Activated T-helper 9 cell treated with anti-CD3 and anti-CD28 coated beads, Interleukin-2, amount 50 U/mL, for 16 hours (primary cell): Measurements from ENCODE around the gene CRYZ.
A peak's percentile ranks its signal among the peaks of the same experiment; 100 is the strongest.
"Not testable (repeated sequence)": the region's sequence is repeated elsewhere in the genome, so short reads cannot be mapped to it uniquely, and the experiment has no call there.

Source experiments
- DNase-seq: peaks from one replicate; pipeline ENCODE4 v3.0.0-alpha.2; 2020; ENCODE audit warnings: low read depth

The CRYZ gene

GRCh38 chr1:74732960-74733603 lies at the start of gene CRYZ, which contains the start of gene TYW3:
CRYZ (minus strand) TSS chr1:74733050; CDS start chr1:74724821, 8,229 bp downstream.
TYW3 (plus strand) TSS chr1:74733152; CDS start chr1:74733245, 93 bp downstream.
- peak; percentile 73 for DNase-seq

GRCh38 chr1:74780594-74780993 lies 47.7 kb upstream of the CRYZ start:
- DNase-seq, result no peak

GRCh38 chr1:74779750-74780149 lies 46.9 kb upstream of the CRYZ start:
- no peak for DNase-seq

- DNase-seq, result no peak
Observed at GRCh38 chr1:74777525-74777924, 44.7 kb upstream of the CRYZ start.

- DNase-seq, result no peak
Observed at GRCh38 chr1:74775735-74776134, 42.9 kb upstream of the CRYZ start.

GRCh38 chr1:74773582-74773981 lies 40.7 kb upstream of the CRYZ start:
- DNase-seq, result no peak

GRCh38 chr1:74772945-74773344 lies 40.1 kb upstream of the CRYZ start:
- DNase-seq, result no peak

- no peak for DNase-seq
Observed at GRCh38 chr1:74771913-74772515, 39.2 kb upstream of the CRYZ start.

- DNase-seq, result no peak
Observed at GRCh38 chr1:74767490-74767889, 34.6 kb upstream of the CRYZ start.

GRCh38 chr1:74766579-74766978 lies 33.7 kb upstream of the CRYZ start:
- DNase-seq, result no peak

GRCh38 chr1:74763807-74764206 lies 31.0 kb upstream of the CRYZ start:
- DNase-seq, result no peak

GRCh38 chr1:74756650-74757049 lies 23.8 kb upstream of the CRYZ start:
- DNase-seq, result not testable (repeated sequence)

- DNase-seq, result no peak
Observed at GRCh38 chr1:74755475-74755874, 22.6 kb upstream of the CRYZ start.

- DNase-seq, result no peak
Observed at GRCh38 chr1:74753104-74753503, 20.3 kb upstream of the CRYZ start.

- no peak for DNase-seq
Observed at GRCh38 chr1:74748960-74749359, 16.1 kb upstream of the CRYZ start.

- not testable (repeated sequence) for DNase-seq
Observed at GRCh38 chr1:74745247-74745646, 12.4 kb upstream of the CRYZ start.

- not testable (repeated sequence) for DNase-seq
Observed at GRCh38 chr1:74740307-74740980, 7.6 kb upstream of the CRYZ start.

- DNase-seq, result no peak
Observed at GRCh38 chr1:74737333-74737732, 4.5 kb upstream of the CRYZ start.

GRCh38 chr1:74733604-74734484 lies 994 bp upstream of the CRYZ start:
- DNase-seq, result peak; percentile 5

GRCh38 chr1:74732071-74732946 lies 541 bp downstream of the CRYZ start:
- DNase-seq, result not testable (repeated sequence)

GRCh38 chr1:74731399-74732052 lies 1.3 kb downstream of the CRYZ start:
- DNase-seq, result no peak
